GM21529 (cell line): ENCODE results near the gene RAD9B.

Experiments
- ATAC-seq: cut with Tn5 transposase; IDR thresholded peaks from one replicate; pipeline ENCODE4 v1.9.1; 2021; ENCODE audit not compliant: unreplicated experiment

RAD9B gene

GRCh38 chr12:110550981-110551380 is 48.9 kb downstream of the RAD9B start:
- no peak for ATAC-seq
